Mesendoderm (in vitro differentiated cells): ENCODE results near the gene C6orf15.

Experiments
- DNase-seq: peaks from one replicate; pipeline ENCODE4 v3.0.0; 2013
- H2AK5ac ChIP-seq: 2 replicates; pipeline ENCODE4 v1.6.1; 2013; ENCODE audit warnings: low read length, inconsistent platforms
- H2BK120ac ChIP-seq: 2 replicates; pipeline ENCODE4 v1.6.1; 2013; ENCODE audit warnings: low read depth, mild to moderate bottlenecking, low read length, moderate library complexity, mixed read lengths
- H2BK15ac ChIP-seq: replicated peaks from 2 replicates; pipeline ENCODE4 v1.6.1; 2013; ENCODE audit warnings: low read depth, mild to moderate bottlenecking, moderate library complexity
- H2BK5ac ChIP-seq: 2 replicates; pipeline ENCODE4 v1.6.1; 2013; ENCODE audit warnings: low read length, inconsistent platforms
- H3K18ac ChIP-seq: 2 replicates; pipeline ENCODE4 v1.6.1; 2013; ENCODE audit warnings: mild to moderate bottlenecking, low read length, mixed read lengths
- H3K23ac ChIP-seq: one replicate; pipeline ENCODE4 v1.6.1; 2013; ENCODE audit warnings: low read length
- H3K27ac ChIP-seq: 2 replicates; pipeline ENCODE4 v1.5.1; 2013; ENCODE audit warnings: low read depth, mild to moderate bottlenecking, inconsistent platforms, low read length, moderate library complexity
- H3K27me3 ChIP-seq: 2 replicates; pipeline ENCODE4 v1.6.1; 2013; ENCODE audit warnings: low read length, control low read depth, mild to moderate bottlenecking, inconsistent platforms; ENCODE audit not compliant: insufficient read depth, poor library complexity
- H3K36me3 ChIP-seq: 2 replicates; pipeline ENCODE4 v1.6.1; 2013; ENCODE audit warnings: low read length, inconsistent platforms; ENCODE audit not compliant: control insufficient read depth, insufficient read depth
- H3K4ac ChIP-seq: one replicate; pipeline ENCODE4 v1.6.1; 2013; ENCODE audit warnings: low read depth, mild to moderate bottlenecking, low read length, moderate library complexity
- H3K4me1 ChIP-seq: 2 replicates; pipeline ENCODE4 v1.6.1; 2013; ENCODE audit warnings: low read depth, low read length, inconsistent platforms; ENCODE audit not compliant: control insufficient read depth
- H3K4me2 ChIP-seq: 2 replicates; pipeline ENCODE4 v1.6.1; 2013; ENCODE audit warnings: low read length
- H3K4me3 ChIP-seq: 2 replicates; pipeline ENCODE4 v1.5.1; 2013; ENCODE audit warnings: mild to moderate bottlenecking, low read length
- H3K56ac ChIP-seq: one replicate; pipeline ENCODE4 v1.6.1; 2013; ENCODE audit warnings: low read length
- H3K79me1 ChIP-seq: 2 replicates; pipeline ENCODE4 v1.6.1; 2013; ENCODE audit warnings: low read length, inconsistent platforms
- H3K79me2 ChIP-seq: 2 replicates; pipeline ENCODE4 v1.6.1; 2013; ENCODE audit warnings: mild to moderate bottlenecking, low read length; ENCODE audit not compliant: control insufficient read depth, insufficient read depth
- H3K9ac ChIP-seq: 2 replicates; pipeline ENCODE4 v1.6.1; 2013; ENCODE audit warnings: low read length, inconsistent platforms
- H4K5ac ChIP-seq: one replicate; pipeline ENCODE4 v1.6.1; 2013; ENCODE audit warnings: low read length
- H4K8ac ChIP-seq: one replicate; pipeline ENCODE4 v1.6.1; 2013; ENCODE audit warnings: low read depth, mild to moderate bottlenecking, control low read depth, low read length, moderate library complexity
- WGBS: extraction: QIAGEN DNeasy Blood & Tissue Kit; methylation state at CpG from one replicate; pipeline ENCODE4 v1.1.7; 2013; ENCODE audit warnings: low lambda C conversion rate, missing lambda C conversion rate; ENCODE audit not compliant: insufficient coverage; ENCODE audit errors: extremely low coverage; 5-methylcytosine and 5-hydroxymethylcytosine counted together

The C6orf15 gene

DNA sequence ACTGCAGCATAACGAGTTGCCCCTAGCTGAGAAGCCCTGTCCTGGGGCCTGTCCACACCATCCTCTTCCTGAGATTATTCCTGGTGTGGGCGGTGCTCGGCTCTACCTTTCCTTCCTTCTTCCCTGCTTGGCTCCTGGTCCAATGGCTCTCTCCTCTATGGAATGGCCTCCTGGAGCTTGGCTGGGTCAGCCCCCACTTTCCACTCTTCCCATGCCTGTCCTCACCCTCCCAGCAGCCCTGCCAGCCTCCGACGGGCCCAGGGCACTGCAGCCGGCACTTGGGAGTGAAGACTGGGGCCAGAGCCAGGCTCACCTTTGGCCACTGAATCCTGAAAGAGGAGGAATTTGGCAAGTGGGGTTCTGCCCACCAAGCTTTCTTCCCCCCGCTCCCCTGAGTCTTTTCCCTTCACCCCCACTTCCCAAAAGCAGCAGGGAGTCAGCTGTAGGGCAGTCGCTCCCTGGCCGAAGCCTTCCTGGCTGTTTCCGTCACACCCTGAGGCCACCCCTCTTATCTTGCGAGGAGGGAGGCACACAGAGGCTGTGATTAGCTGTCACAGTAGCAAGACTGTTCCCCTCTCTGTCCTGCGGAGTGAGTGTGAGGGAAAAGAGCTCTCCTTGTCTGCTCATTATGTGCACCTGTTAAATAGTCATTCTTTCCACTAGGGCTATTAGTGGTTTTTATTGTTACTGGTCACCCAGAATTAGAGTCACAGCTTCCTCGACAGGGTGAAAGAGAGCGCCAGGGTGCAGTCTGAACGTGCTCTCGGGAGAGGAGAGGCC, 14.2 kb upstream of the C6orf15 start:
- peak; percentile 51 for DNase-seq
- WGBS: no CpG with 5 or more reads among the region's 16 CpGs

GRCh38 chr6:31125586-31126363, 13.4 kb upstream of the C6orf15 start:
- H3K4me3 ChIP-seq: no peak overlapping the region
- no peak overlapping the region for H3K4me2 ChIP-seq
- no peak overlapping the region for H2BK15ac ChIP-seq
- no peak overlapping the region for H4K8ac ChIP-seq
- no CpG with 5 or more reads among the region's 12 CpGs for WGBS
- no peaks in the 10 kb centered on the region for H3K27me3 ChIP-seq
- no peak overlapping the region for H3K23ac ChIP-seq
- H3K79me1 ChIP-seq: no peaks in the 10 kb centered on the region
- no peak overlapping the region for H3K56ac ChIP-seq
- no peaks in the 10 kb centered on the region for H3K36me3 ChIP-seq
- H3K27ac ChIP-seq: no peak overlapping the region
- no peak overlapping the region for H3K18ac ChIP-seq
- H3K9ac ChIP-seq: no peak overlapping the region
- no peak overlapping the region for H2BK5ac ChIP-seq
- no peak overlapping the region for H4K5ac ChIP-seq
- no peak for DNase-seq
- H2BK120ac ChIP-seq: no peak overlapping the region
- H2AK5ac ChIP-seq: no peak overlapping the region
- H3K4ac ChIP-seq: no peak overlapping the region
- H3K79me2 ChIP-seq: no peaks in the 10 kb centered on the region
- H3K4me1 ChIP-seq: no peaks in the 10 kb centered on the region

More for the DNA sequence above, 14.2 kb upstream of the C6orf15 start:
- no peak overlapping the region for H3K4me3 ChIP-seq
- H3K27ac ChIP-seq: no peak overlapping the region
- no peaks in the 10 kb centered on the region for H3K79me1 ChIP-seq
- no peaks in the 10 kb centered on the region for H3K27me3 ChIP-seq
- no peak overlapping the region for H4K8ac ChIP-seq
- H3K4ac ChIP-seq: no peak overlapping the region
- H2BK15ac ChIP-seq: no peak overlapping the region
- H3K36me3 ChIP-seq: no peaks in the 10 kb centered on the region
- no peak overlapping the region for H3K23ac ChIP-seq
- no peak overlapping the region for H3K9ac ChIP-seq
- no peak overlapping the region for H3K4me2 ChIP-seq
- H3K4me1 ChIP-seq: no peaks in the 10 kb centered on the region
- H2BK120ac ChIP-seq: no peak overlapping the region
- no peak overlapping the region for H3K18ac ChIP-seq
- H2AK5ac ChIP-seq: no peak overlapping the region
- no peaks in the 10 kb centered on the region for H3K79me2 ChIP-seq
- no peak overlapping the region for H2BK5ac ChIP-seq
- H3K56ac ChIP-seq: peak overlapping the region; percentile 35
- H4K5ac ChIP-seq: no peak overlapping the region

GRCh38 chr6:31125162-31125561, 12.8 kb upstream of the C6orf15 start:
- no peak overlapping the region for H2AK5ac ChIP-seq
- no peak overlapping the region for H4K8ac ChIP-seq
- no peak overlapping the region for H3K4me2 ChIP-seq
- no CpG with 5 or more reads among the region's 8 CpGs for WGBS
- peak overlapping the region; percentile 65 for H3K56ac ChIP-seq
- H3K79me1 ChIP-seq: no peaks in the 10 kb centered on the region
- H3K79me2 ChIP-seq: no peaks in the 10 kb centered on the region
- no peak overlapping the region for H3K4ac ChIP-seq
- H3K27ac ChIP-seq: no peak overlapping the region
- no peaks in the 10 kb centered on the region for H3K4me1 ChIP-seq
- H2BK15ac ChIP-seq: no peak overlapping the region
- no peak overlapping the region for H2BK5ac ChIP-seq
- H3K9ac ChIP-seq: no peak overlapping the region
- no peaks in the 10 kb centered on the region for H3K36me3 ChIP-seq
- H3K23ac ChIP-seq: no peak overlapping the region
- H3K4me3 ChIP-seq: no peak overlapping the region
- DNase-seq: no peak
- no peaks in the 10 kb centered on the region for H3K27me3 ChIP-seq
- H2BK120ac ChIP-seq: no peak overlapping the region
- peak overlapping the region; percentile 20 for H3K18ac ChIP-seq
- no peak overlapping the region for H4K5ac ChIP-seq

GRCh38 chr6:31122791-31123706, 10.7 kb upstream of the C6orf15 start:
- Histone ChIP-seq H2BK120ac (no peak overlapping the region), H3K27me3 (no peaks in the 10 kb centered on the region)

DNA sequence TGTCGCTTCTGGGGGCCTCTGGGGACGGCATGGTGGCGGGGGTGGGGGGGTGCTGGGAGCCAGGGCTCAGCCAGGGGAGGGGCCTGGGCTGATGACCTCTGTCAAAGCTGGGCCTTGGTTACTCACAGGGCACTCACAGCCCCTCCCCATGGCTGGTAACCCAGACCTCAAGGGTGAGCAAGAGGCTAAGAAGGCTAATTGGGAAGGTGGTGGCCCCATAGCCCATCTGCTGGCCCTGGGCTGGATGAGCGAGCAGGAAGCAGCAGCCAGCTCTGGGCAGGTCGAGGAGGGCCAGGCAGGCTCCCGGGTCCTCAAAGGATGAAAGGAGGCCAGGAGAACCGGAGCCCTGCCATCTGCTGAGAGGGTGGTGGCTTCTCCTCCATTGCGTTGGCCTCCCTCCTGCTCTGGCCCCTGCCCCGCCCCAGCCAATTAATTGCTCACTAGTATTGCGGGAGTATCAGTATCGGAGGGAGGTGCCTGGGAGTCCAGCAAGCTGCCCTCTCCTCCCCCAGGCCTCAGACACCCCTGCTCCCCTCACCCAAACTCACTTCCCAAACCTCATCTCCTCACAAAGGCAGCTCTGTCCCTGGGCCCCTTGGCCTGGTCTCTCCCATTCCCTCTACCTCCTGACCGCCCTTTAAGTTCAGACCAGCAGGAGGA, 8.9 kb upstream of the C6orf15 start:
- H3K4ac ChIP-seq: no peak overlapping the region
- H2AK5ac ChIP-seq: no peak overlapping the region
- H3K4me1 ChIP-seq: no peaks in the 10 kb centered on the region
- H3K4me3 ChIP-seq: no peak overlapping the region
- no peak overlapping the region for H3K23ac ChIP-seq
- no peak overlapping the region for H3K56ac ChIP-seq
- H3K79me2 ChIP-seq: no peaks in the 10 kb centered on the region
- no peak overlapping the region for H3K9ac ChIP-seq
- no peak overlapping the region for H2BK15ac ChIP-seq
- no peak overlapping the region for H3K4me2 ChIP-seq
- no peaks in the 10 kb centered on the region for H3K79me1 ChIP-seq
- H2BK5ac ChIP-seq: no peak overlapping the region
- no peak for DNase-seq
- no CpG with 5 or more reads among the region's 12 CpGs for WGBS
- no peak overlapping the region for H3K18ac ChIP-seq
- H4K5ac ChIP-seq: no peak overlapping the region
- no peak overlapping the region for H2BK120ac ChIP-seq
- no peaks in the 10 kb centered on the region for H3K36me3 ChIP-seq
- H3K27ac ChIP-seq: no peak overlapping the region
- no peak overlapping the region for H4K8ac ChIP-seq
- H3K27me3 ChIP-seq: no peaks in the 10 kb centered on the region

More at GRCh38 chr6:31122791-31123706, 10.7 kb upstream of the C6orf15 start:
- no peak overlapping the region for H2AK5ac ChIP-seq
- no peaks in the 10 kb centered on the region for H3K79me2 ChIP-seq
- H3K4me2 ChIP-seq: no peak overlapping the region
- H4K5ac ChIP-seq: no peak overlapping the region
- no peak overlapping the region for H3K18ac ChIP-seq
- DNase-seq: no peak
- no peaks in the 10 kb centered on the region for H3K4me1 ChIP-seq
- no peak overlapping the region for H3K4ac ChIP-seq
- H3K36me3 ChIP-seq: no peaks in the 10 kb centered on the region
- no peak overlapping the region for H4K8ac ChIP-seq
- peak overlapping the region; percentile 22 for H3K56ac ChIP-seq
- H3K4me3 ChIP-seq: no peak overlapping the region
- no peak overlapping the region for H2BK15ac ChIP-seq
- H2BK5ac ChIP-seq: no peak overlapping the region
- no CpG with 5 or more reads among the region's 16 CpGs for WGBS
- no peaks in the 10 kb centered on the region for H3K79me1 ChIP-seq
- no peak overlapping the region for H3K9ac ChIP-seq
- H3K23ac ChIP-seq: no peak overlapping the region
- no peak overlapping the region for H3K27ac ChIP-seq
